Ammon's horn (tissue), 1 donor: Measurements from ENCODE around the gene SMYD1.
A peak's percentile ranks its signal among the peaks of the same experiment; 100 is the strongest.
"Not testable (repeated sequence)": the region's sequence is repeated elsewhere in the genome, so short reads cannot be mapped to it uniquely, and the experiment has no call there.

Experiments used
- DNase-seq: peaks from one replicate; pipeline ENCODE4 v3.0.0-alpha.2; 2016; ENCODE audit warnings: low spot score

The SMYD1 gene

GRCh38 chr2:88067598-88067997 lies at the start of gene SMYD1:
Gene SMYD1 (plus strand): TSS chr2:88067825. CDS start chr2:88067865, 40 bp downstream.
- DNase-seq, result no peak

GRCh38 chr2:88018077-88018805 lies 49.4 kb upstream of the SMYD1 start:
- not testable (repeated sequence) for DNase-seq

- DNase-seq, result no peak
These were observed 48.7 kb upstream of the SMYD1 start for GRCh38 chr2:88018909-88019308.

GRCh38 chr2:88019985-88020384 lies 47.6 kb upstream of the SMYD1 start:
- DNase-seq, result no peak

GRCh38 chr2:88022669-88022921 lies 45.0 kb upstream of the SMYD1 start:
- no peak for DNase-seq

GRCh38 chr2:88024509-88024908 lies 43.1 kb upstream of the SMYD1 start:
- DNase-seq, result no peak

GRCh38 chr2:88027697-88028389 lies 39.8 kb upstream of the SMYD1 start:
- no peak for DNase-seq

- no peak for DNase-seq
These were observed 38.7 kb upstream of the SMYD1 start for GRCh38 chr2:88028931-88029330.

GRCh38 chr2:88032070-88032702 lies 35.4 kb upstream of the SMYD1 start:
- no peak for DNase-seq

- DNase-seq, result no peak
These were observed 31.4 kb upstream of the SMYD1 start for GRCh38 chr2:88036182-88036581.

- DNase-seq, result no peak
These were observed 31.0 kb upstream of the SMYD1 start for GRCh38 chr2:88036606-88037005.

GRCh38 chr2:88038263-88039105 lies 29.1 kb upstream of the SMYD1 start:
- DNase-seq, result no peak

GRCh38 chr2:88042476-88042875 lies 25.1 kb upstream of the SMYD1 start:
- no peak for DNase-seq

- DNase-seq, result not testable (repeated sequence)
These were observed 22.1 kb upstream of the SMYD1 start for GRCh38 chr2:88045561-88045960.

GRCh38 chr2:88048541-88048940 lies 19.1 kb upstream of the SMYD1 start:
- DNase-seq, result no peak

- no peak for DNase-seq
These were observed 18.0 kb upstream of the SMYD1 start for GRCh38 chr2:88049622-88050021.

GRCh38 chr2:88051792-88052191 lies 15.8 kb upstream of the SMYD1 start:
- DNase-seq, result no peak

- DNase-seq, result peak; percentile 20
These were observed 14.3 kb upstream of the SMYD1 start for GRCh38 chr2:88053296-88053695.

GRCh38 chr2:88053934-88054781 lies 13.5 kb upstream of the SMYD1 start:
- DNase-seq, result no peak

GRCh38 chr2:88054782-88055370 lies 12.7 kb upstream of the SMYD1 start:
- peak; percentile 26 for DNase-seq
